Urinary bladder (tissue), 4 donors: ENCODE results near the gene PPFIA1. TPM values are rescaled to one million over a fixed set of nuclear protein-coding genes. Genes with fewer than 3 reads are reported as not detected.
"Not testable (repeated sequence)": the region's sequence is repeated elsewhere in the genome, so short reads cannot be mapped to it uniquely, and the experiment has no call there.

Experiments used
- DNase-seq: peaks from one replicate; pipeline ENCODE4 v3.0.0-alpha.2; 2015; ENCODE audit errors: extremely low spot score
- H3K27ac ChIP-seq: one replicate; pipeline ENCODE4 v1.5.1; 2013; ENCODE audit warnings: low read depth, mild to moderate bottlenecking, moderate library complexity
- H3K36me3 ChIP-seq: one replicate; pipeline ENCODE4 v1.6.1; 2013; ENCODE audit warnings: mild to moderate bottlenecking, moderate library complexity; ENCODE audit not compliant: insufficient read depth
- H3K4me1 ChIP-seq: one replicate; pipeline ENCODE4 v1.6.1; 2013; ENCODE audit warnings: mild to moderate bottlenecking, moderate library complexity; ENCODE audit not compliant: insufficient read depth
- H3K4me3 ChIP-seq: one replicate; pipeline ENCODE4 v1.5.1; 2013; ENCODE audit warnings: low read depth, low read length
- WGBS: extraction: QIAGEN DNeasy Blood & Tissue Kit; methylation state at CpG from one replicate; pipeline ENCODE4 v1.1.7; 2013; 5-methylcytosine and 5-hydroxymethylcytosine counted together
- polyA plus RNA-seq: library from polyadenylated mRNA; stranded (reverse); fragments of 200-250 nt; gene quantifications from one replicate; pipeline ENCODE4 v1.2.3, GENCODE V29; 2013
- total RNA-seq: library from RNA; depleted of rRNA; stranded (reverse); fragments of >200 nt; gene quantifications from one replicate; pipeline ENCODE4 v1.2.3, GENCODE V29; 2014
- donor health status: healthy with polysubstance abuse.
- donor health status: healthy.

The PPFIA1 gene
- total and polyA plus RNA-seq, 2 donors, result 25.5 to 54.0 TPM

DNA sequence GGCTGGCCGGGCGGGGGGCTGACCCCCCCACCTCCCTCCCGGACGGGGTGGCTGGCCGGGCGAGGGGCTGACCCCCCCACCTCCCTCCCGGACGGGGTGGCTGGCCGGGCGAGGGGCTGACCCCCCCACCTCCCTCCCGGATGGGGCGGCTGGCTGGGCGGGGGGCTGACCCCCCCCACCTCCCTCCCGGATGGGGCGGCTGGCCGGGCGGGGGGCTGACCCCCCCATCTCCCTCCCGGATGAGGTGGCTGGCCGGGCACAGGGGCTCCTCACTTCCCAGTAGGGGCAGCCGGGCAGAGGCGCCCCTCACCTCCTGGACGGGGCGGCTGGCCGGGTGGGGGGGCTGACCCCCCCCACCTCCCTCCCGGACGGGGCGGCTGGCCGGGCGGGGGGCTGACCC, 24.7 kb downstream of the PPFIA1 start:
- WGBS, result 92% methylated on average over 25 of the region's 29 CpGs
- DNase-seq, H3K36me3 ChIP-seq, H3K4me3 ChIP-seq, H3K27ac ChIP-seq, H3K4me1 ChIP-seq: not testable (repeated sequence)

DNA sequence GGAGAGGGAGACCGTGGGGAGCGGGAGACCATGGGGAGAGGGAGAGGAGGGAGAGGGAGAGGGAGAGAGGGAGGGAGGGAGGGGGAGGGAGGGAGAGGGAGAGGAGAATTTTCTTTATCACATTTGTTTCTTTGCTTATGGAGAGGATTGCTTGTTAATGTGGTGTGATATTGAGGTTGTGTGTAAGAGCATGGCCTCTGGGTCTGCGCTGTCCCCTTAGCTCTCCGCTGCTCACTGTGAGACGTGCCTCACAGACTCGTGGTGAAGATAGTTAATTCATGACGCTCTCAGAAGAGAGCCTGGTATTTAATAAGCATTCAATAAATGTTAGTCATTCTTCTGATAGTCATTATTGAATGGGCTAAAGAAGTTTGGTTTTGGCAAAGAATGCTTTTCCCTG, 26.2 kb downstream of the PPFIA1 start:
- Histone ChIP-seq H3K4me1 (no peaks in the 10 kb centered on the region), H3K4me3 (no peak overlapping the region), H3K36me3 (no peaks in the 10 kb centered on the region), H3K27ac (no peak overlapping the region)
- DNase-seq, result no peak
- WGBS, result 82% methylated on average over 7 of the region's 7 CpGs

DNA sequence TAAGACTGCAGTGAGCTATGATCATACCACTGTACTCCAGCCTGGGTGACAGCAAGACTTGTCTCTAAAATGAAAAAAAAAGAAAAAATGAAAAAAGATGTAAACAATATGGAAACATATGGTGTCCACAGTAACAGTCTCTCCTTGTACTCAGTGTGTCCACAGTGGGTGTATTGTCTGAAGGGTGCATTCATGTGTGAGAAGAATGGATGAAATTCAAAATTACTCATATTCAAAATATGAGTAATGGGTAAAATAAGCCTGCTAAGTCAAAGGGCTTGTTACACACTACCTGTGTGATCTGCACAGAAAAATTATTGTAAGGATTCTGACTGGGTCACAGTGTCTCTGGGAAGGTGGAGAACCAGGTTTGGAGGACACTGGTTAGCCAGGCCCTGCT, 26.9 kb downstream of the PPFIA1 start:
- no peak for DNase-seq
- no peak overlapping the region for H3K27ac ChIP-seq

DNA sequence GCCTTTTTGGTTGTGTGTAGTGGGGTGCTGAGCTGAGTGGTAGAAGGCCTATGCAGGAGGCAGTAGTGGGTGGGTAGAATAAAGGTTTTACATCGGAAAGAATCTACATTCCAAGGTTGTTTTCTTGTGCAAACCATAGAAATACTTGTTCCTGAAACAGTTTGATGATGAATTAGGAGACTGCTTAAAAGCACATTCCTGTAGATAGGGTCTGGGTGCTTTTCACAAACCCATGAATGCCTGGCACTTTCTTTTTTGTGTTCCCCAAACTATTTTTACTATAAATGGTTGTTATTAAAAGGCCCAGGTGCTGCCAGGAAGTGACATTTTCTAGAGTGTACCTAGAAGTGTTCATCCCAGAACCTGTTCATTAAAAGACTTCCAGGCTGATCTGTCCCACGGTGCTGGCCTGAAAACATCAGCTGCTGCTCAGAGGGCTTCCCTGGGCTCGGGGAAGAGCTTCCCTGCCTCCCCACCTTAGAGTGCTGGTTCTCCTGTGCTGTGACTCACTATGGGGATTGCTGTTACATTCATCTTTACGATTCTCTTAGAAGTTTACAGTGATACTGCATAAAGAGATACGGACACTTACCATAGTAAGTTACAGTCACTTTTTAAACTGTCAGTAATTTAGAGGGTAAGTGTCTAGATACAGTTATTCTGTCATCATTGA, 27.9 kb downstream of the PPFIA1 start:
- no peak for DNase-seq

More for the DNA sequence above, 26.9 kb downstream of the PPFIA1 start:
- Histone ChIP-seq H3K4me3 (no peak overlapping the region), H3K4me1 (no peaks in the 10 kb centered on the region), H3K36me3 (no peaks in the 10 kb centered on the region)

DNA sequence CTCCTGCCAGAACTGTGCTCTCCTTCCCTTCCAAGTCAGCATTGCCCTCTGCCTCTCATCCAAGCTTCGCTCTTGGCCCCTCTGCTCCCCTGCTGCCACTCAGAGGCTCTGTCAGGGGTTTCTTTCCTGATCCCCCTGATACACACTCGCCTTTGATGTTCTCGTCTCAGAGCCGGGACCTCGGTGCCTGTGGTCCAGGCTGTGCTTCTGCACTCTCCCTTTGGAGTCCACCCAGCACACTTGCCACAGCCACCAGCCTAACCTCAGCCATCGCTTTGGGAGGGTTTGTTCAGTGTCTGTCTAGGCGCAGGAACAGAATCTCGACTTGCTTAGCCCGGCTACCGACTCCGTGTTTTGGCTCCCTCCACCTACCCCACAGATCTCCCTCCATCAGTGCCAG, 29.1 kb downstream of the PPFIA1 start:
- Histone ChIP-seq H3K36me3 (no peaks in the 10 kb centered on the region), H3K4me3 (no peak overlapping the region), H3K27ac (no peak overlapping the region), H3K4me1 (no peaks in the 10 kb centered on the region)
- WGBS, result 95% methylated on average over 11 of the region's 11 CpGs
- DNase-seq, result no peak

More for the DNA sequence above, 27.9 kb downstream of the PPFIA1 start:
- Histone ChIP-seq H3K36me3 (no peaks in the 10 kb centered on the region), H3K4me1 (no peaks in the 10 kb centered on the region), H3K27ac (no peak overlapping the region), H3K4me3 (no peak overlapping the region)
- 87% methylated on average over 5 of the region's 5 CpGs for whole genome bisulfite sequencing

DNA sequence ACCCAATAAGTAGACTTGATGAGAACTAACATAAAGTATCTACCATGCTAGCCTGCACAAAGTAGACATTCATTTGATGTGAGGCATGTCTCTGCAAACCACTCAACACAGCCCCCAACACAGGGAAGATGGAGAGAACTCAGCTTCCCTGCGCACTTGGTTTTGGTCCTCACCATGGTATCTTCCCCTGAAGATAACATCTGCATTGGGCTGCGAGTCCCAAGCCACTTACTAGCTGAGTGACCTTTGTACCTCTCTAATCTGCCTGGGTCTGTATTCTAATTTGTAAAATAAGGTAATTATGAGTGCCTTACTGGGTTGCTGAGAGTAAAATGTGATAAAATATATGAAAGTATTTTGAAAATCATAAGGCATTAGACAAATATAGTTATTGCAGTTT, 30.7 kb downstream of the PPFIA1 start:
- Histone ChIP-seq H3K4me3 (no peak overlapping the region), H3K4me1 (no peaks in the 10 kb centered on the region), H3K27ac (no peak overlapping the region), H3K36me3 (no peaks in the 10 kb centered on the region)
- no peak for DNase-seq
- WGBS, result 86% methylated on average over 2 of the region's 2 CpGs

DNA sequence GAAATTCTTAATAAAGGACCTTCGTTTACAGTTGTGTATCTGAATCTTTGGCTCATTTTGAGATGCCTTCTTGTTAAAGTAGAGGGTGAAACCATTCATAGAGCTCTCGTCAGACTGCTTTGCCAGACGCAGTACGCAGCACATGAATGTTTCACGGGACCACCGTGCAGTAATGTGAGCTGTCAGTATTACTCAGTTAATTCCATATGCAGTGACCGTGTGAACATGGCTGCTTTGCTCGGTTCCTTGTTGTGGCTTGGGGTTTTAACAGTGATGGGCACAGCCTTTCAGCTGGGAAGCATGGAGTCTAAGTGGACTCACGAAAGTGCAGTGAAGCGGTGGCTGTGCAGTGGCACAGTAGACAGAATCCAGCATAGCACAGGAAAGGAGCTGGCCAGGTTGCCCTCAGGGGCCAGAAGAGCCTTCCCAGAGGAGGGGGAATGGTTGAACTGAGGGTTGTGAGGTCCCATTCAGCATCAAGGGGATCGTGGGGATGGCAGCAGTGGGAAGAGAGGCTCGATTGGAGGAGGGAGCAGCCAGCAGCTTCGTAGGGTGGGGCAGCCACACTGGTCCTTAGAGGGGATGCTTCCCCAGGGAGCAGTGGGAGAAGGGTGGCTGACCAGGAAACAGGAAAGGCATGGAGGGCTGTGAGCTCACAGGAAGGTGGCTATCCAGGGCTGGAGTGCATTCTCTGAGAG, 31.4 kb downstream of the PPFIA1 start:
- Histone ChIP-seq H3K36me3 (no peaks in the 10 kb centered on the region), H3K4me3 (no peak overlapping the region), H3K4me1 (no peaks in the 10 kb centered on the region), H3K27ac (no peak overlapping the region)
- DNase-seq, result no peak
- WGBS, result 92% methylated on average over 13 of the region's 13 CpGs

DNA sequence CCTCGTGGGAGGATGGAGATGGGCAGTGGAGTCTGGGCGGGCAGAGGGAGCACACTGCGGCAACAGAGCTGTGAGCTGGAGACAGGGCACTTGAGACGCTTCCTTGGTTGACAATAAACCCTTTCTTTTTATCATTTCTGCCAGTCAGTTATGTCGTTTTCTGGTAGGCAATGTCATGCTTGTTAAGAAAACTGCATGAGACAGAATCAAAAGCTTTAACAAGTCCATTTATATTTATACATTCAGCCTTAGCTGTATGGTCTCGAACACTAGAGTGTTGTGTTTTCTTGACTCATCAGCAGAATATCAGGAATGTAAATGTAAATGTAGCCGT, 31.9 kb downstream of the PPFIA1 start:
- 83% methylated on average over 7 of the region's 7 CpGs for WGBS
- Histone ChIP-seq H3K4me1 (no peaks in the 10 kb centered on the region), H3K36me3 (no peaks in the 10 kb centered on the region), H3K27ac (no peak overlapping the region), H3K4me3 (no peak overlapping the region)
- DNase-seq, result no peak

DNA sequence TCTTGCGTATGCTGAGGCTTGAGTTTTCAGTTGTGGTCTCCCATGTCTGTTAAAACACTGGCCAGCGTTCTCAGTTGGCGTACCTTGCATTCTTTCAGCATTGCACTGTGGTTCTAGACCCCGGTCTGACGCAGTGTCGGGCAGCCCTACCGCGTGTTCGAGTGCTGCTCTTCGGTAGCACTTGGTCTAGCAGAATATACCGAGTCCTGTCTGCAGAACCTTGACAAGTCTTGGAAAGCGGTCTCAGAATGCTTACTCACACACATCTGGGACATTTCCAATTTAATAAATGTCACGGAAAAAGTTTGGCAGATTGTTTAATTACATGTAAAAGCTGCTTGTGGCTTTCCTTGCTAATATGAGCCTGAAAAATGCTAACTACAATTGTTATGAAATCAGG, 32.6 kb downstream of the PPFIA1 start:
- WGBS, result 51% methylated on average over 13 of the region's 13 CpGs
- H3K36me3 ChIP-seq, result no peaks in the 10 kb centered on the region
- no peak for DNase-seq

DNA sequence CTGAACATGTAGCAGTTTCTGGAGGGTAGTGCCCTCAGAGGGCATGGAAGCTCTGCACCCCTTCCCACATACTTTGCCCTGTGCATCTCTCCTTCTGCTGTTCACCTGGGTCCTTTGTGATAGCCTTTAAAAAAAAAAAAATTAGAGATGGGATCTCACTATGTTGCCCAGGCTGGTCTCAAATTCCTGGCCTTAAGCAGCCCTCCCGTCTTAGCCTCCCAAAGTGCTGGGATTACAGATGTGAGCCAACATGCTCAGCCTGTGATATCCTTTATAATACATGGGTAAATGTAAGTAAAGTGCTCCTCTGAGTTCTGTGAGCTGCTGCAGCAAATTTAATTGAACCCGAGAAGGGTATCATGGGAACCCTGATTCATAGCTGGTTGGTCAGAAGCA, 33.7 kb downstream of the PPFIA1 start:
- Histone ChIP-seq H3K36me3 (no peaks in the 10 kb centered on the region), H3K4me3 (no peak overlapping the region), H3K27ac (no peak overlapping the region), H3K4me1 (no peaks in the 10 kb centered on the region)
- no peak for DNase-seq
- 93% methylated on average over 2 of the region's 2 CpGs for WGBS

More for the DNA sequence above, 32.6 kb downstream of the PPFIA1 start:
- H3K4me3 ChIP-seq, result no peak overlapping the region
- no peaks in the 10 kb centered on the region for H3K4me1 ChIP-seq
- H3K27ac ChIP-seq, result no peak overlapping the region

DNA sequence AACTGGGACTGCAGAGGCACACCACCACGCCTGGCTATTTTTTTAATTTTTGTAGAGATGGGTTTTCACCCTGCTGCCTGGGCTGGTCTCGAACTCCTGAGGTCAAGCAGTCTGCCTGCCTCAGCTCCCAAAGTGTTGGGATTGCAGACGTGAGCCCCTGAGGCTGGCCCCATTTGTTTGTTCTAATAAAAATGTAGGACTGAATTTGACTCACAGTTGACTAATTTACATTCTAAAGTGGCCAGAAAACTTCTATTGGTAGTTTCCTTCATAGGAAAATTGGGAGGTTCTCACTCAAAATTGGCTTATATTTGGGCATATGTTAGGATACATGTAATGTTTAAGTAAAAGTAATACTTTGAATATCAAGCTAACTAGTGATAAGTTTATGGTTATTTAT, 35.0 kb downstream of the PPFIA1 start:
- Histone ChIP-seq H3K36me3 (no peaks in the 10 kb centered on the region), H3K4me3 (no peak overlapping the region), H3K27ac (no peak overlapping the region), H3K4me1 (no peaks in the 10 kb centered on the region)
- no peak for DNase-seq
- 89% methylated on average over 3 of the region's 3 CpGs for WGBS

DNA sequence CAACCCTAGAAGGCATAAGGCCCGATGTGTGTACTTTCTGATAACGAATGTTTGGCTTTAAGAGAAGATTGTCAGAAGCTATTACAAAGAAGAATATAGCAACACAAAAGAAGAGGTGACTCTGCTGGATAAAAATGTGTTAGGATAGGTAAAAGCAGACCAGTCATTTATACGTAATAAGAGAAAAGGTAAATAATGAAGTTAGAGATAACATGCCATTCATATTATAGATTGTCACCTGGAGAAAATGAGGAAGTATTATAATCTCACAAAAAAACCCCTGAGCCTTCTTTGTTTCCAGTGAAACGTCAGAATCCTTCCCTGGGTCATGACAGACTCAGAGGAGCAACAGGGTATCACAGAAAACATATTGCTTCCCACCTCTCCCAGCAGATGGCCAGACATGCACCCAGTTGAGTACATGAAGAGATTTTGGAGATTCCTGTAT, 36.1 kb downstream of the PPFIA1 start:
- no peak overlapping the region for H3K4me3 ChIP-seq
- DNase-seq, result no peak
- 67% methylated on average over 4 of the region's 4 CpGs for WGBS
- H3K4me1 ChIP-seq, result no peaks in the 10 kb centered on the region
- H3K36me3 ChIP-seq, result no peaks in the 10 kb centered on the region
- no peak overlapping the region for H3K27ac ChIP-seq

DNA sequence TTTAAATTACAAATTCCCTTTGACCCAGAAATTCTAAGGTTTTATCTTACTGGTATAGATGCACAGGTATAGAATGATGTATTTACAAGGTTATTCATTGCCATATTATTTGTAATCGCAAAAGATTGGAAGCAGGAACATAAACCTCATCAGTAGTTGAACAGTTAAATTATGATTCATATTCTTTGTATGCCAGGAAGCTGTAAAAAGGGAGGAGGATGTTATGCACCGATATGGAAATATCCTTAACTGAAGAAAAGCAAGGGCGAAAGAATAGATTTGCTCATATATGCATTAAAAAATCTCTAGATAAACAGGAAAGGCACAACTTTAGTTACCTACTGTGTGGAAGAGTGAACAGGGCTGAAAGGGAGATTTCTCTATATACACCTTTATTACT, 36.7 kb downstream of the PPFIA1 start:
- Histone ChIP-seq H3K4me3 (no peak overlapping the region), H3K27ac (no peak overlapping the region), H3K4me1 (no peaks in the 10 kb centered on the region), H3K36me3 (no peaks in the 10 kb centered on the region)
- no peak for DNase-seq
- 38% methylated on average over 3 of the region's 3 CpGs for WGBS

DNA sequence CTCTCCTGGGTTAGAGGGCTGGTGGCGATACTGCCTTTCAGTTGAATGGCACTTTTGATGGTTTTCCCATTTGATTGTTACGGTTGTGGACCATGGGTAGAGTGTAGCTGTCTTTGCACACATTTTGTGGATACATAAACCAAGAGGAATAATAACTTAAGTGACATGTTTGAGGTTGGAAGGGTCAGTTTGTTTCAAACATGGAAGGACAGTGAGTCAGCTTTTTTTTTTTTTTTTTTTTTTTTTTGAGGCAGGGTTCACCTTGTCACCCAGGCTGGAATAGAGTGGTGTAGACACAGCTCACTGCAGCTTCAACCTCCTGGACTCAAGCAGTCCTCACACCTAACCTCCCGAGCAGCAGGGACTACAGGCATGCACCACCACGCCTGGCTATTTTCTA, 41.1 kb downstream of the PPFIA1 start:
- DNase-seq, result no peak
- H3K36me3 ChIP-seq, result no peaks in the 10 kb centered on the region
- WGBS, result 96% methylated on average over 4 of the region's 4 CpGs

More for the DNA sequence above, 41.1 kb downstream of the PPFIA1 start:
- Histone ChIP-seq H3K4me3 (no peak overlapping the region), H3K27ac (no peak overlapping the region), H3K4me1 (no peaks in the 10 kb centered on the region)
